NCI-H1436 treated with DMSO at 0.1 percent for 48 hours (cell line): ENCODE measurements around the gene SPEG.

Source experiments
- DNase-seq: peaks from one replicate; lab custom pipeline; 2025; lab: John Stamatoyannopoulos, UW

Gene SPEG

GRCh38 chr2:219425238-219426067, 9.2 kb upstream of the SPEG start:
- DNase-seq: no peak

GRCh38 chr2:219426068-219426443, 8.6 kb upstream of the SPEG start:
- no peak for DNase-seq

DNA sequence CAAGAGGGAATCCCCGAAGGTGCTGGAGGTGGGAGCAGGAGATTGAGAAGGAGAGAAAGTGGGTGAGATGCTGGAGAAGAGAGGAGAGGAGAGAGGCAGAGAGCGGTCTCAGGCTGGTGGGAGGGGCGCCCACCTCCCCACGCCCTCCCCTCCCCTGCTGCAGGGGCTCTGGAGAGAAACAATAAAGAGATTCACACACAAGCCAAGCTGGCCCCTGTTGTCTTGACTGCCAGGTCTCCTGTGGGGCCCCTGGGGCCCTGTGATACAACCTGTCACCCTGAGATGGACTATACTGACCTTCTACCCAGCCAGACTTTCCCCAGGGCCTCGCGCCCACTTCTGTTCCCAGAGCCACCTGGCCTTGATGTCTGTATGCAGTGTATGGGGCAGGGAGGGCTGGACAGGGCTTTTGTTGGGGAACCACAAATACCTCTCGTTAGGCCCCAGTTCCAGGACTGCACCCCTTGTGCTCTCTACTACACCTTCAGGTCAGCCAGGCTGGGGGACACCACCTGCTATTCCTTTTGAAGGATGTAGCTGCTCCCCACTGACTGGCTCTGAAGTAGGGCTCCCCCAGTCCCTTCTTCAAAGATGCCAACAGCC, 8.0 kb upstream of the SPEG start:
- no peak for DNase-seq

- no peak for DNase-seq
These were observed 6.2 kb upstream of the SPEG start for GRCh38 chr2:219428469-219428868.

GRCh38 chr2:219429958-219430606, 4.6 kb upstream of the SPEG start:
- DNase-seq: no peak

- DNase-seq: no peak
These were observed 3.7 kb upstream of the SPEG start for GRCh38 chr2:219430633-219431615.

DNA sequence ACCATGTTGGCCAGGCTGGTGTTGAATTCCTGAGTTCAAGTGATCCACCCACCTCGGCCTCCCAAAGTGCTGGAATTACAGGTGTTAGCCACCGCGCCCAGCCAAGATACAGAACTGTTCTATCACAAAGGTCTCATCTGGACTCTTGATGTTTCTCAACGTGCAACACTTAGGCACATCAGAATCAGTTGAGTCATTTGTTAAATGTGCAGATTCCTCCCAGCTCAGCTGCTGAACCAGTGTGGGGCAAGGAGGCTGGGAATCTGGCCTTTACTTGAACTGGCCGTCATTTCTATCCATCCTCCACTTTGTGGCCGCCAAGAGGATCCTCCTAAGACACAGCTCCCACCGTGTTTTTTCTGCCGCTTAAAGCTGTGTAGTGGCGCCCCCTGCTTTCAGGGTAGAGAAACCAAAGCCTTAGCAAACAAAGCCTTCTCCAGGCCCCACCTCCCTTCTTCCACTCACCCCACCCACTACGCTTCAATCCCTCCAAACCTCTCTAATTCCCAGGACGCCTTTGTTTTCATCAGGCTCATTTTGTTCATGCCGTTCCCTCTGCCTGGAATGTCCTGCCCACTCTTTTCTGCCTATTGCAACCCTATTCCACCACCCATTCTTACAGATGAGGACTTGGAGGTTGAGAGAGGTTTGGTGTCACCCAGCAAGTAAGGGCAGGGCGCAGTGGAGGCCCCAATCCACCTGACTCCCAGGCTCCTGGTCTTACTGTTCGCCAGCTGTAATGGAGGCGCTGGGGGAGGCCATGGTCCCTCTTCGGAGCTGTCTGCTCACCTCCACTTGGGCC, 776 bp upstream of the SPEG start:
- peak; percentile 27 for DNase-seq

DNA sequence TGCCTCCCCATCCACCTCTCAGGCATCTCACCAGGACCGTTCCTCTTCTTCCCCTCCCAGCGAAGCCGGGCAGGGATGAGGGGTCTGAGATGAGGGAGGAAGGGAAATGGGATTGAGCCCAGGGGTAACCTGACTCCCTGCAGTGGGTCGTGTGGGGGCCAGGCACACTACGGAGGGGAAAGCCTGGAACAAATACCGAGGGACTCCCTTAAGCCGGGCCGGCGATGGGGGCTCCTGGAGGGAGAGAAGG, 250 bp upstream of the SPEG start:
- no peak for DNase-seq

- DNase-seq: no peak
These were observed 1.1 kb downstream of the SPEG start for GRCh38 chr2:219435701-219436100.

GRCh38 chr2:219436491-219436890, 1.8 kb downstream of the SPEG start:
- no peak for DNase-seq

DNA sequence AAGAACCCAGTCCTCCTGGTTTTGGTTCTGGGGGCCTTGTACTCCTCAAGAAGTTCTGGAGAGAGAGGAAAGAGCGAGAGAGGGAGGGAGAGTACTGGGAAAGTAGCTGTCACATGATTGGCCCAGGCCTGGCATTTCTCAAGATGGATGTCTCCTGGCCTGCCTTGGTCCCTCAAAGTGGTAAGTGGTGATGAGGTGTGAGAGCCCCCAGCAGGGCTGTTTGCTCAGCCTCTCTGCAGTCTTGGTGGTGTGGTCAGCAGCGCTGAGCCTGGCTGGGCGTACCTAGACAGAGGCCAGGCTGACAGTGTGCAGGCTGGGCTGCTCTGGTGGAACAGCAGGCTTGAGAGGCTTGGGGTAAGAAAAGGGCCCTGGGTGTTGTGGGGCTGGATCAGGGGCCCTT, 2.5 kb downstream of the SPEG start:
- no peak for DNase-seq

DNA sequence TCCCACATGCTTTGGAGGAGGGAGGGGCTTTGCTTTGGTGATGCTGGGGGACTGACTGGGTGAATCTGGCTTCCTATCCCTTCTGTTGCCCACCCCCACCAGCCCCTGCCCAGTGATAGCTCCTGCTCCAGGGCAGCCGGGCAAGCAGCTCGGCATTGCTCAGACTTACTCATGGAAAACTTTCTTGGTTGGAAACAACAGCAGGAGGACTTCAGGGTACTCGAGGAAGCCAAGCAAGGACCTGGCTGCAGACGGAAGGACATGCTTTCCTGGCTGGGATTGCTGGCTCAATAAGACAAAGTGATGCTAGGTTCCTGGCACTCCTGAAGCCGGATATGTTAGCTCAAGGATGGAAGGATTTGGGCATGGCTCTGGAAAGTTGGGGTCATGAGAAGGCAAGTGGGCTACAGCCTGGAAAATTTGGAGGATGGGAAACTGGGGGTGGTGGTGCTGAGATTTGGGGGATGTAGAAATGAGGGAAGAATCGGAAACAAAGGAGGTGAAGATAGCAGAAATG, 3.1 kb downstream of the SPEG start:
- DNase-seq: no peak

DNA sequence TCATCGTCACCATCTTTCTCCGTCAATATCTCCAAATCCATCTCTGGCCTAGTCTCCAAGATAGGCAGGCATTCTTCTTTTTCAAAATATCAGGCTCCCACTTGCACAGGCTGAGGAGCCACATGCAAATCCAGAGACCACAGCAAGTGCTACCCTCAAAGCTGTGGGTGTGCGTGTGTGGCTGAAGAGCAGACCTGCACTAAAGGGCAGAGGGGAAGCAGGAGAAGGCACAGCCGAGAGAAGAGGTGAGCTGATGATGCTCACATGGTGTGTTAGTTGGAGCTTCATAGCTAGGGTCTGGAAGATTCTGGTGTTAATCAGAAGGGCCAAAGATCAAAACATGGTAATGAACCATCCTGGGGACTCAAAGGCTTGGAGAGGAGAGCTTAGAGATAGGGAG, 3.8 kb downstream of the SPEG start:
- no peak for DNase-seq

DNA sequence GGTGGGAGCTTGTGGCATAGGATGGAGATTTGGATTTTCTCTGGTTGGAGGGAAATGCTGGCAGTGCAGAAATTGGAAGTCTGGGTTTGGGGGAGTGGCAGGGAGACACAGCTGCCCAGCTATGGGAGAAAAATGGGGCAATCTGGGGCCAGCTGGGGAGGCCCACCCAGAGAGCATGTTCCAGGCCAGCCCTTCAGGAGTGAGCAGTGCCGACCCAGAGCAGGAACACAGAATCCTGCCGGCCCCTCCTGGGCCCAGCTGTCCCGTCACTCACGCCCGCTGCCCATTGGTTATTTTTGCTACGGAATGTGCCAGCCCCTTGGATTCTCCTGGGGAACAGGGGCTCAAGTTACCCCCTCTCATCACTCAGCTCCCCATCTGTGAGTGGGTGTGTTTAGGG, 4.9 kb downstream of the SPEG start:
- DNase-seq: no peak

DNA sequence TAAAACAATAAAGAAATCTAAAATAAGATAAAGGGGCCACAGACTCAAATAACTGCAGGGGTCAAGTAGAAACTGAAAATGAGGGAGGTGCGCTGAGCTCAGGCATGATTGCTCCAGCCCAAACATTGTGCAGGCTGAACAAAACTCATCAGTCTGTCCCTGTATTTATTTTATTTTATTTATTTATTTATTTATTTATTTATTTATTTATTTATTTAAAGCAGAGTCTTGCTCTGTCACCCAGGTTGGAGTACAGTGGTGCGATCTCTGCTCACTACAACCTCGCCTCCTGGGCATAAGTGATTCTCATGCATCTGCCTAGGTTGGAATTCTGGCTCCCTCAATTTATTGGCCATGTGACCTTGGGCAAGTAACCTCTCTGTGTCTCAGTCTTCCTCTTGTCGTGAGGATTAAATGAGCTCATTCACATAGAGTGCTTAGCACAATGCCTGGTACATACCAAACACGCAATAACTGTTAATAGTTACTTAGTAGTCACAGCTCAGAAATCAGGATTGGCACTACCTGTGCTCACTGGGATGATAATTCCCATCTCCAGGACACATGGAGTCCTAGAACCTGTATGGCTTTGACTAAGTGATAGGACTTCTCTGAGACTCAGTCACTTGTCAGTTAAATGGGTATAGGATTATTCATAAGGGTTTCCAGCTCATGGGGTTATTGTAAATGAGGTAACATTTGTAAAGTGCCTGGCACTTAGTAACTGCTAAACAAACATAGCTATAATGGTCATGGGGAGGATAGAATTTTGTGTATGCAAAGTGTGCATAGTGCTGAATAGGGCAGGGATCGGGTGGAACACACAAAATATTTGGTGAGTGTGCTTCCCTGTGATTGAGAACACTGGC, 6.0 kb downstream of the SPEG start:
- DNase-seq: no peak

DNA sequence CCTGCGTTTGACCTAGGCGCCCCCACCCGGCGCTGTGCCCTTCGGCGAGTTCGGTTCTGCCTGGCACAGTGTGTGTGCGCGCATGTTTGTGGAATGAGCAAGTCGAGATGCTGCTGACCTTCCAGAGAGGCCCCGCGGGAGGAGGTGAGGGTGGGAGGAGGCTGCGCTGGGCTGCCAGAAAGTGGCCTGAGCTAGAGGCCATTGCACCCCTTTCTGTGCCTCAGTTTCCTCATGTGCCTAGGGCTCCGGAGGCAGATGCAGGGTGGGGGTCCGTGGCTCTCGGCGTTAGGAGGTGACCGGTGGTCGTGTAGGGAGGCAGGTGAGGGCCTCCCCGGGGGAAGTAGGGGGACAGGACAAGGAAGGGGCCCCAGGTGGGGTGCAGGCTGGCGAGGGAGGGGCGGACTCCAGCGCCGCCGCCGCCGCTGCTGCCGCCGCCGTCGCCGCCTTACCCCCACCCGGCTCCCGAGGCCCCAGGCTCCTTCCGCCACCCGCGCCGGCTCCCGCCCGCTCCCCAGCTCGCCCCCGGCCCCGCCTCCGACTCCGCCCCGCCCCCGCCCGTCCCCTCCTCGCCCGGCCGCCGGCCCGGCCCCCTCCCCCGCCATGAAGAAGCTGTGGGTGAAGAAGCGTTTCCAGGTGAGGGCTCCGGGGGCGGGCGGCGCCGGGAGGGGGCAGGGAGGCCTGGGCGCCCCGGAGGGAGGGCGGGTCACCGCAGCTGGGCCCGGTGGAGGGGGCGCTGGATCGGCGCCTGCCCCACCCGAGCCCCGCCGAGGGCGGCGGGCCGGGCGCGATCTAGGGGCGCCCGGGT, 7.0 kb downstream of the SPEG start:
- DNase-seq: no peak

GRCh38 chr2:219442256-219443015, 7.8 kb downstream of the SPEG start:
- DNase-seq: no peak

GRCh38 chr2:219443016-219443696, 8.5 kb downstream of the SPEG start:
- no peak for DNase-seq
